Activated CD4-positive, alpha-beta T cell treated with anti-CD3 and anti-CD28 coated beads for 36 hours (primary cell): ENCODE data around the gene OAS2. TPM values are rescaled to one million over a fixed set of nuclear protein-coding genes. Genes with fewer than 3 reads are reported as not detected.

Source experiments
- ATAC-seq: fragments of 200-7000 bp; cut with Tn5 transposase; one replicate; pipeline ENCODE4 v1.10.0; 2021; ENCODE audit warnings: mild to moderate bottlenecking, moderate library complexity
- CTCF ChIA-PET: fragments of 350-600 bp; sonication (Branson Sonifier 250); formaldehyde crosslinking; loops from one replicate; lab custom pipeline; 2021; ENCODE audit warnings: antibody characterized with exemption; lab: Charles Lee
- POLR2A ChIA-PET: fragments of 350-600 bp; sonication (Branson Sonifier 250); formaldehyde crosslinking; loops from one replicate; lab custom pipeline; 2021; ENCODE audit warnings: antibody characterized with exemption, inconsistent platforms; lab: Charles Lee
- DNase-seq: peaks from one replicate; pipeline ENCODE4 v3.0.0-alpha.2; 2020
- H3K27ac Mint-ChIP-seq: one replicate; pipeline ENCODE4 v1.8.0; 2021; ENCODE audit warnings: mixed read lengths
- H3K27me3 Mint-ChIP-seq: one replicate; pipeline ENCODE4 v1.8.0; 2021; ENCODE audit warnings: mixed read lengths
- H3K36me3 Mint-ChIP-seq: one replicate; pipeline ENCODE4 v1.8.0; 2021; ENCODE audit warnings: low read depth, mixed read lengths
- H3K4me1 Mint-ChIP-seq: one replicate; pipeline ENCODE4 v1.8.0; 2021; ENCODE audit warnings: mixed read lengths
- H3K4me3 Mint-ChIP-seq: one replicate; pipeline ENCODE4 v1.8.0; 2021; ENCODE audit warnings: mild to moderate bottlenecking, moderate library complexity, mixed read lengths
- H3K9me3 Mint-ChIP-seq: one replicate; pipeline ENCODE4 v1.8.0; 2021; ENCODE audit warnings: low read depth, mixed read lengths
- intact Hi-C, 2 experiments: fragments of 100-400 bp; cut with DNase I in 1 of 2; cut with micrococcal nuclease in 1 of 2; formaldehyde crosslinking; loops; one replicate each; pipeline versions ENCODE4 v1.14.2 to v1.15.1; 2022 to 2024; cut with DNase I, micrococcal nuclease
- total RNA-seq, 2 experiments: library from RNA; stranded (reverse); gene quantifications; one replicate each; pipeline ENCODE4 v1.2.3, GENCODE V29; 2021

OAS2 gene
- total RNA-seq, 2 experiments from 2014 or later = 148 to 278 TPM

- peak; percentile 13 for DNase-seq
- intact Hi-C loops = loop anchor here (1.0 to 2.0 kb wide), 2 partner anchors 32 to 40 kb away; partner anchors contain the start of genes OAS2 (in 2 of the 2) and OAS1 (in 1 of the 2)
- peaks cover 2% of the 10 kb centered on the region for H3K9me3 Mint-ChIP-seq
- H3K36me3 Mint-ChIP-seq = peaks cover 2% of the 10 kb centered on the region
- peak overlapping the region; percentile 78 for H3K4me3 Mint-ChIP-seq
- ChIA-PET CTCF (interaction anchor here (1.3 to 2.0 kb wide), 3 partner anchors 38 to 54 kb away, joined by 4 to 8 read pairs (median 8); partner anchors contain the start of gene OAS2), POLR2A (interaction anchor here (1.2 kb wide), 1 partner anchor 14 kb away, joined by 3 read pairs; no protein-coding TSS in a partner anchor)
- no peaks in the 10 kb centered on the region for H3K27me3 Mint-ChIP-seq
- peak; percentile 4 for ATAC-seq
- peak overlapping the region; percentile 89 for H3K27ac Mint-ChIP-seq
- peaks cover 37% of the 10 kb centered on the region for H3K4me1 Mint-ChIP-seq
These were observed 39.6 kb upstream of the OAS2 start for GRCh38 chr12:112938751-112939150.

GRCh38 chr12:112939761-112940381 is 38.4 kb upstream of the OAS2 start:
- DNase-seq (peak; percentile 30), ATAC-seq (peak; percentile 34)
- POLR2A ChIA-PET = no interaction called here
- Mint-ChIP-seq H3K27me3 (no peaks in the 10 kb centered on the region), H3K36me3 (peaks cover 2% of the 10 kb centered on the region), H3K4me1 (peaks cover 34% of the 10 kb centered on the region), H3K9me3 (peaks cover 2% of the 10 kb centered on the region), H3K4me3 (peak overlapping the region; percentile 78), H3K27ac (peak overlapping the region; percentile 52)
- intact Hi-C loops = loop anchor here in 1 of 2 experiments (2.0 kb wide), 1 partner anchor 33 kb away; the partner anchor contains the start of gene OAS1
- CTCF ChIA-PET = interaction anchor here (1.1 kb wide), 1 partner anchor 39 kb away, joined by 3 read pairs; the partner anchor contains the start of gene OAS2

GRCh38 chr12:112941528-112942335 is 36.6 kb upstream of the OAS2 start:
- ChIA-PET CTCF (no interaction called here), POLR2A (no interaction called here)
- Mint-ChIP-seq H3K4me1 (peaks cover 33% of the 10 kb centered on the region), H3K36me3 (peaks cover 13% of the 10 kb centered on the region), H3K4me3 (no peak overlapping the region), H3K27ac (no peak overlapping the region), H3K9me3 (no peaks in the 10 kb centered on the region), H3K27me3 (no peaks in the 10 kb centered on the region)
- ATAC-seq (no peak), DNase-seq (no peak)
- intact Hi-C loops = no loop called here

- Mint-ChIP-seq H3K36me3 (peaks cover 21% of the 10 kb centered on the region), H3K9me3 (no peaks in the 10 kb centered on the region), H3K4me3 (no peak overlapping the region), H3K27ac (no peak overlapping the region), H3K27me3 (no peaks in the 10 kb centered on the region), H3K4me1 (peaks cover 24% of the 10 kb centered on the region)
- intact Hi-C loops = no loop called here
- ChIA-PET POLR2A (interaction anchor here (1.2 kb wide), 1 partner anchor 35 kb away, joined by 3 read pairs; the partner anchor contains the start of gene OAS2), CTCF (no interaction called here)
- DNase-seq (no peak), ATAC-seq (no peak)
These were observed 35.7 kb upstream of the OAS2 start for GRCh38 chr12:112942572-112942971.

- peaks cover 14% of the 10 kb centered on the region for H3K4me1 Mint-ChIP-seq
- H3K4me3 Mint-ChIP-seq = no peak overlapping the region
- DNase-seq (no peak), ATAC-seq (no peak)
- ChIA-PET POLR2A (interaction anchor here (1.2 kb wide), 1 partner anchor 34 kb away, joined by 3 read pairs; the partner anchor contains the start of gene OAS2), CTCF (interaction anchor here (0.7 kb wide), 1 partner anchor 204 kb away, joined by 3 read pairs; no protein-coding TSS in a partner anchor)
- H3K36me3 Mint-ChIP-seq = peaks cover 21% of the 10 kb centered on the region
- no peaks in the 10 kb centered on the region for H3K27me3 Mint-ChIP-seq
- intact Hi-C loops = no loop called here
- no peaks in the 10 kb centered on the region for H3K9me3 Mint-ChIP-seq
- no peak overlapping the region for H3K27ac Mint-ChIP-seq
These were observed 34.2 kb upstream of the OAS2 start for GRCh38 chr12:112944024-112944690.

GRCh38 chr12:112945515-112945914 is 32.8 kb upstream of the OAS2 start:
- H3K36me3 Mint-ChIP-seq = peaks cover 26% of the 10 kb centered on the region
- ATAC-seq (no peak), DNase-seq (no peak)
- CTCF ChIA-PET = no interaction called here
- H3K4me1 Mint-ChIP-seq = peaks cover under 1% of the 10 kb centered on the region
- no peaks in the 10 kb centered on the region for H3K27me3 Mint-ChIP-seq
- intact Hi-C loops = no loop called here
- POLR2A ChIA-PET = no interaction called here
- no peak overlapping the region for H3K4me3 Mint-ChIP-seq
- no peaks in the 10 kb centered on the region for H3K9me3 Mint-ChIP-seq
- H3K27ac Mint-ChIP-seq = no peak overlapping the region

GRCh38 chr12:112946236-112947000 is 31.9 kb upstream of the OAS2 start:
- DNase-seq (no peak), ATAC-seq (no peak)
- H3K9me3 Mint-ChIP-seq = no peaks in the 10 kb centered on the region
- no peak overlapping the region for H3K4me3 Mint-ChIP-seq
- intact Hi-C loops = no loop called here
- no peaks in the 10 kb centered on the region for H3K4me1 Mint-ChIP-seq
- H3K27me3 Mint-ChIP-seq = no peaks in the 10 kb centered on the region
- POLR2A ChIA-PET = no interaction called here
- H3K36me3 Mint-ChIP-seq = peaks cover 35% of the 10 kb centered on the region
- H3K27ac Mint-ChIP-seq = no peak overlapping the region
- CTCF ChIA-PET = no interaction called here

GRCh38 chr12:112947314-112947713 is 31.0 kb upstream of the OAS2 start:
- no peak for DNase-seq
- H3K27me3 Mint-ChIP-seq = no peaks in the 10 kb centered on the region
- H3K27ac Mint-ChIP-seq = no peak overlapping the region
- intact Hi-C loops = no loop called here
- peaks cover 2% of the 10 kb centered on the region for H3K9me3 Mint-ChIP-seq
- ChIA-PET CTCF (interaction anchor here (0.7 kb wide), 1 partner anchor 103 kb away, joined by 3 read pairs; no protein-coding TSS in a partner anchor), POLR2A (no interaction called here)
- ATAC-seq = no peak
- no peaks in the 10 kb centered on the region for H3K4me1 Mint-ChIP-seq
- H3K36me3 Mint-ChIP-seq = peaks cover 43% of the 10 kb centered on the region
- no peak overlapping the region for H3K4me3 Mint-ChIP-seq

GRCh38 chr12:112947761-112948160 is 30.6 kb upstream of the OAS2 start:
- ChIA-PET CTCF (interaction anchor here (0.7 to 1.0 kb wide), 2 partner anchors 30 to 103 kb away, joined by 3 read pairs; partner anchors contain the start of gene OAS2), POLR2A (no interaction called here)
- Mint-ChIP-seq H3K36me3 (peaks cover 47% of the 10 kb centered on the region), H3K4me3 (no peak overlapping the region), H3K27ac (no peak overlapping the region), H3K9me3 (peaks cover 5% of the 10 kb centered on the region), H3K4me1 (no peaks in the 10 kb centered on the region), H3K27me3 (no peaks in the 10 kb centered on the region)
- DNase-seq = no peak
- ATAC-seq = no peak
- intact Hi-C loops = no loop called here

GRCh38 chr12:112948806-112949205 is 29.5 kb upstream of the OAS2 start:
- DNase-seq (no peak), ATAC-seq (no peak)
- H3K36me3 Mint-ChIP-seq = peaks cover 51% of the 10 kb centered on the region
- H3K4me3 Mint-ChIP-seq = no peak overlapping the region
- peaks cover 7% of the 10 kb centered on the region for H3K9me3 Mint-ChIP-seq
- intact Hi-C loops = no loop called here
- CTCF ChIA-PET = no interaction called here
- no peaks in the 10 kb centered on the region for H3K27me3 Mint-ChIP-seq
- H3K4me1 Mint-ChIP-seq = no peaks in the 10 kb centered on the region
- POLR2A ChIA-PET = no interaction called here
- no peak overlapping the region for H3K27ac Mint-ChIP-seq
